GM18861 (cell line): ENCODE results near the gene HS3ST5.
"Not testable (repeated sequence)": the region's sequence is repeated elsewhere in the genome, so short reads cannot be mapped to it uniquely, and the experiment has no call there.

ENCODE experiments used
- ATAC-seq: cut with Tn5 transposase; IDR thresholded peaks from one replicate; pipeline ENCODE4 v1.9.1; 2021; ENCODE audit not compliant: unreplicated experiment

The HS3ST5 gene

DNA sequence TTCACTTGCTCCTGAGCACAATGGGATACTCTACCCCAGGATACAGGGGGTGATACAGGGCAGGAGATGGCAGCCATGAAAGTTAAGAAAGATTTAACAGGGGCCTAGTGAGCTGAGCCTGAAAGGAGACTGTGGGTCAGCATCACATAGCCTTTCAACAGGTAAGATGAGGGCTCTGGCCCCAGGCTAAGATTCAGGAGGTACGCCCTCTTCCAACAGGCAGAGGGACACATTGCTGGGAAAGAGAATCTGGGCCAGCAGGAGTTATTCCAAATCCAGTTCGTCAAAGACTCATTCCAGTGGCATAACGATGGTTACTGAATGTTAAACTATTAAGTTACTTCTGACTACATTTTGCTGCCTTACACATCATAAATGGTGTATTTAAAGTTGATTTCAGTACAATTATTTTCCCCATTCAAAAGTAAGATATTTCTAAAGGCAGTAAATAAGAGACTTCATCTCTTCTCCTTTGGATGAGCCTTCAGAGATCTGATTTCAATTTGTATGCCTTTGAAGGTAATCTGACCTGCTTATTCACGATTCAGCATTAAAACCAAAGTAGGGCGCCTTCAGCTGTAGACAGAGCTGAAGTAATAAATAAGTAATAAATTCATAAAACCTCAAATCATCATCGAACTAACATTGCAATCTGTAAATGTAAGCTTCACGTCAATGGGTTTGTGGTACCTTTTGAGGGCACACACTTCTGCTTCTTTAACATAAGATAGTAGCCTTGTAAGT is 62.4 kb downstream of the HS3ST5 start:
- no peak for ATAC-seq

DNA sequence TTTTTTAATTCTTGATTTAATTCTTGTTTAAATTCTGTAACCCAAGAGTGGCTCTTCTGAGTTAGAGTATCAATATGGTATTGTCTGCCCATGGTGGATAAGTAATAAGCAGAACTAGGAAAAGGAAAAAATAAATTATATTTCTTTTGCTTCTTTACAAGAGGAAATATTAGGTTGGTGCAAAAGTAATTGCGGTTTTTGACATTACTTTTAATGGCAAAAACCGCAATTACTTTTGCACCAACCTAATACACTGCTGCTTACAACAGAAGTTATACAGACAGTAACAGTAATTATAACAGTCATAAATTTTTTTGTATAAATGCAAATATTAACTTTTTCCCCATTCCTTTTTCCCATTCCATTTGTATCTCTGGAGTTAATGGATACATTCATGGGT is 65.6 kb downstream of the HS3ST5 start:
- ATAC-seq, result no peak

GRCh38 chr6:114276783-114277182 is 66.0 kb downstream of the HS3ST5 start:
- ATAC-seq, result no peak

GRCh38 chr6:114274836-114275235 is 68.0 kb downstream of the HS3ST5 start:
- no peak for ATAC-seq

DNA sequence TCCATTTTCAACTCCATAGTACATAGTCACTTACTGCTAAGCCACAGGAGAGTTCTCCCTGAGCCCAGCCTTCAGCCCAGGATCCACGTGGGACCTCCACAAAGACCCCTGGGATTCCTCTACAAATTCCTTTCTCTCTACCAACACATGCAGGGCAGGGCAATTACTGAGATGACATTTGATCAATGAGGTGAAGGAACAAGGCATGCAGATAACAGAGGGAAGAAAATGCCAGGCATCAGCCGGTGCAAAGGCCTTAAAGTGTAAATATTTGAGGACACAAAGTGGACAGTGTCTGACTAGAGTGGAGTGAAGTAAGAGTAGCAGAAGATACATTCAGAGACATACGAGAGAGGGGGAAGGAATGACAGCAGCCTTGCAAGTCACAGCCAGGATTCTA is 70.2 kb downstream of the HS3ST5 start:
- no peak for ATAC-seq

GRCh38 chr6:114271405-114271804 is 71.4 kb downstream of the HS3ST5 start:
- no peak for ATAC-seq

- ATAC-seq, result peak; percentile 66
Observed at GRCh38 chr6:114267897-114268296, 74.9 kb downstream of the HS3ST5 start.

DNA sequence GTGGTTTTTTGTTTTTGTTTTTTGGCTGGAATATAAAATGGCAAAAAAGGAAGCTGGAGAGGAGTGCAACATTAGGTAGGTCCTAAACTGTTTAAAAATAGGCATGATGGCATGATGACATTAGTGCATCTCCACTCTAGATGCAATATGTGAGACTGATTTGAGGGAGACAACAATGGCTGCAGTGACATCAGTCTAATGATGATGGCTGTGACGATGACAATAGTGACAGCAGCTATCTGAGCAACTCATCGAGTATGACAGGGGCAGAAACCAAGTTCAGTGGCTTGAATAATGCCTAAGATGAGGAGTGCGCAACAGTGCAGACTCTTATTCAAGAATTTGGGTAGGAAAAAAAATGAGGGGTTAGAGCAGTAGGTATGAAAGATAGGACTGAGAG is 82.0 kb downstream of the HS3ST5 start:
- no peak for ATAC-seq

DNA sequence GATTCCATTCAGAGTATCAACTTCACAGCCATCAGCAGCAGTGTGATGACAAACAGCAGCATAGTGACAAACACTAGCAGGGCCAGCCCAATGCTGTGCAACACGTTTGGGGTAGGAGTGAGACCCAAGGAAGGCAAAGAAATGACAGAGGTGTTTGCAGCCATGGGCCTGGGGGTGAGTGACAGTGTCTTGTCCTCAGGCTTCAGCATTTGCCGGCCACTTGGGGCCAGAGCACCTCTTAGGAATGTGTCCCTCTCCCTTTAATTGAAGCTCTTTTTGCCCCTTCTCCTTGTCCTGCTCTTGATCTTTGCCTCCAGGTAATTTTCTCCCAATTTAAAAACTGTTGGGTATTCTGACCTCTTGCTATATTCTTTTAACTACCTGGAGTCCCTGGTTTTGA is 84.4 kb downstream of the HS3ST5 start:
- ATAC-seq, result no peak

GRCh38 chr6:114253431-114253830 is 89.4 kb downstream of the HS3ST5 start:
- no peak for ATAC-seq

- no peak for ATAC-seq
Observed at GRCh38 chr6:114249522-114249921, 93.3 kb downstream of the HS3ST5 start.

DNA sequence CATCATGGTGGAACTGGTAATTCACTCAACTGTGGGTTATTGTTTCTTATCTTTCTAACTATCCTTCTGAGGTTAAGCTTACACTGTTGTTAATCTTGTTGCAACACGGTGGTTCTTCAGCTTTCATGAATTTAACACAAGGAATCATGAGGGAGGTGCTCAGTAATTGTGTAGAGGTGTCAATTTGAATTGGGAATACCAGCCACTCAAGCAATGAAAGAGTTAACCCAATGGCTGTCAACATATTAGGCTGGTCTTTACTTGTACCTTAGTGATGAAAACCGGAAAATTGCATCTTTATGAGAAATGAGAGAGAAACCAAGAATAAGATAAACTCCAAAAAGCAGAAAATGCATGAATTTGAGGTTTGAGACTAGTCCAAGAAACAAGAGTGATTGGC is 95.7 kb downstream of the HS3ST5 start:
- ATAC-seq, result no peak

DNA sequence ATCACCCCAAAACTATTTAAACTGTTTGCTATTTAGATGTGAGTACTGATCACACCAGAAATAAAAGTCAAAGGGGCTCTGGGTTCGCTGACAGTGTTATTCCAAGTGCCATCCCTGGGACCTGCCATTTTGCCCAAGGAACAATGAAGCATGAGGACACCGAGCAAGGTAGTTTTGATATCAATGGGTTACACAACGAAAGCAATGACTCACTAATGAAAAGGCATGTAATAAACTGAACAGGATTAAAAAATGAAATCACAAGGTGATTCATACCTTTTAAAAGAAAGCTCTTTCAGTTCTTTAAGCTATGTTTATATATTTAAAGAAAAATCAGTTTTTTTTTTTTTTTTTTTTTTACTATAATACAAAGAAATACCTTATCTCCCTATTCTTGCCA is 102.0 kb downstream of the HS3ST5 start:
- ATAC-seq, result no peak

GRCh38 chr6:114228675-114229074 is 114.1 kb downstream of the HS3ST5 start:
- ATAC-seq, result no peak

DNA sequence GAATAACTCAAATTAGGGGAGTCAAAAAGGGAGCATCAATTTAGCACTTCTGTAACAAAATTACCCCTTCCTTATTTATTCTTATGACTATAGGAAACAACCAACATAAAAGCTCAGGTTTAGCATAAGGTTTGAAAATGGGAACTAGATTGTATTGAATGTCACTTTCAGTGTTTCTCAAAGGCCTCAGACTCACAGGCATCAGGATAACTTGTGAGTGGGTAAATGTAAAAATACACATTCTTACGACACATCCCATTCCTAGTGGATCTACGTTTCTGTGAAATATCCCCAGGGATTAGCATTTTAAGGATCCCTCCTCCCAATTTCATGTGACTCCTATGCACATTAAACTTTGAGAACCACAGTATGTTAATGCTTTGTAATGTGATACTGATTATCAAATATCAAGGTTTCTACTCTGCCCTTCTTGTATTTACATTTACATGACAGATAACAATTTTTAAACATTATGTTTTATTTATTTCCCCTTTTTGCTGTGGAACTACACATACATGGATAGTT is 114.8 kb downstream of the HS3ST5 start:
- ATAC-seq, result no peak

DNA sequence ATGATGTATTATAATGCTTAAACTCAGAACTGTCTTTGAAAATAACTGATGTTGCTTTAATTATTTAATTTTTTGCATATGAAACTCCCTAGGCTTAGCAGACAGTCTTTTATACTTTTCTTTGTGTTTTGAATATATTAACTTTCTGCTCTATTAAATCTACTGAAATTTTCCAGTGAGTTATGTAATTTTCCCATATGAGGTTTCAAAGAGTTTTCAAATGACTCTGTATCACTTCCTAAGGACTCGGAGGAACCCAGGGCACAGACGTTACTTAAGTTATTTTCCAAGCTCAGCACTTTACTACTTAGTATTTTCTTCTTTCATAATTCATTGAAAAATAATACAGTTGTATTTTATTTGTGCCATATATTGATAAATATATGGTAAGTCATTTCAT is 122.6 kb downstream of the HS3ST5 start:
- no peak for ATAC-seq

DNA sequence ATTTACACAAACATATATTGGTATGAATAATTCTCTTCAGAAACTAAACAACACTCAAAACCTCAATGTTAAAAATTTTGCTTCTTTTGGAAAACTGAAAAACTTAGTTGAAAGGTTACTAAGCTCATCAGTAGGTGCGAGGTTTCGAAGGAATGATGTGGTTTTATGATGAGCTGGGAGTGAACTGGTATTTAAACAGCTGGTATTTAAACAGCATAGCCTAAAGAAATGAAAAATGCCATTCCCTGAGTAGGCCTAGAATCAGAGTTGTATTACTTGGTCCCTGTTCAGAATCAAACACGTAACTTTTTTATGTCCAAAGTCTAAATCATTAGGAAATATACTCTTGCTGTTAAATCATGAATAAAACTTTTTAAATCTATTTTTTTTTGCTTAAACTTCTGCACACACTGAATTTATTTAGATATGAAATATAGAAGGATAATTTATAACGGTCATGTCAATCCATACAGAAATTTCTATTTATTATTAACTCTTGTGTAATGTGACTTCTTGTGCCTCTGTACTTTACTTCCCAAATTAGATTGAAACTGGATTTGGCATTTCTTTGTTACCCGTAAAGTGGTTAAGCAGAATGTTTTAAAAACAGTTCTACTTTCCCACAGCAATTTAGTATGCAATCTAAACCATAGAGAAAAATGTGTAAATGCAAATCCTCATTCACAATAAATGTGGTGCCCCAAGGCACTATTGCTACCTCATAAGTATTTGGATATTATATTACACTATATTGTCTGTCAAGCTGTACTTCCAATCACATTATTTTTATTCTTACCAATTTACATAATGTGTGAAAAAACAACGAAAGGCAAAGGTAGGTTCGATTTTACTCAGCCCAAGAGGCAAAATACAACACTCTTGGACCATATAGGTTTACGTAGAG is 124.1 kb downstream of the HS3ST5 start:
- no peak for ATAC-seq

GRCh38 chr6:114217996-114218395 is 124.8 kb downstream of the HS3ST5 start:
- ATAC-seq, result not testable (repeated sequence)

- ATAC-seq, result no peak
Observed at GRCh38 chr6:114216789-114217467, 125.9 kb downstream of the HS3ST5 start.

- ATAC-seq, result no peak
Observed at GRCh38 chr6:114210467-114210866, 132.4 kb downstream of the HS3ST5 start.

DNA sequence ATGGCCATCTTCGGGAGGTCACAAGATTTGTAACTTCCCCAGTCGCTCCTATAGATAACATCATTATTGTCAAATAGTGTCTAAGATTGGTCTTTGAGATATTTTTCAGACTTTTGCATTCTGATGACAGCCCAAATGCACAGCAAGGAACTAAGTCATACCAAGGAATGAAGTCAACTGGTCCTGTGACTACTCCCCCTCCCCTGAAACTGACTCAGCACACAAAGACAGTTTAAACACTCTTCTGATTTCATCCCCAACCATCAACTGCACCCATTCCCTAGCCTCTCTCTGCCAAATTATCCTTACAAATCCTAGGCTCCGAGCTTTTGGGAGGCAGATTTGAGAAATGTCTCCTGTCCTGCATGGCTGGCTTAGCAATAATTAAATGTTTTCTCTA is 139.4 kb downstream of the HS3ST5 start:
- ATAC-seq, result no peak
